WTC11 (cell line): ENCODE data around the gene DUSP9.
"Not testable (repeated sequence)": the region's sequence is repeated elsewhere in the genome, so short reads cannot be mapped to it uniquely, and the experiment has no call there.

Experiments used
- CTCF ChIP-seq: fragments of 200-600 bp; IDR thresholded peaks from 2 replicates; pipeline ENCODE4 v1.8.0; 2022; ENCODE audit warnings: antibody characterized with exemption
- ETV6 ChIP-seq: sonication (generic); formaldehyde crosslinking; IDR thresholded peaks from 2 replicates; pipeline ENCODE4 v1.8.1; 2022; ENCODE audit warnings: mild to moderate bottlenecking, missing genetic modification reagents
- GTF2I ChIP-seq: fragments of 250-450 bp; sonication (Bioruptor Pico); conservative IDR thresholded peaks from 2 replicates; pipeline ENCODE4 v1.4.0; 2021; ENCODE audit warnings: mild to moderate bottlenecking
- IRF2 ChIP-seq: sonication (generic); formaldehyde crosslinking; IDR thresholded peaks from 2 replicates; pipeline ENCODE4 v1.8.0; 2022; ENCODE audit warnings: low read depth, missing genetic modification reagents, borderline replicate concordance
- KAT7 ChIP-seq: sonication (generic); formaldehyde crosslinking; IDR thresholded peaks from 2 replicates; pipeline ENCODE4 v1.8.1; 2023; ENCODE audit warnings: missing genetic modification reagents, mild to moderate bottlenecking, borderline replicate concordance
- NFE2L1 ChIP-seq: sonication (generic); formaldehyde crosslinking; IDR thresholded peaks from 2 replicates; pipeline ENCODE4 v1.8.1; 2023; ENCODE audit warnings: missing genetic modification reagents
- SMAD3 ChIP-seq: sonication (generic); formaldehyde crosslinking; IDR thresholded peaks from 2 replicates; pipeline ENCODE4 v1.8.0; 2022; ENCODE audit warnings: missing genetic modification reagents, mild to moderate bottlenecking, borderline replicate concordance
- TP53 ChIP-seq: sonication (generic); formaldehyde crosslinking; IDR thresholded peaks from 2 replicates; pipeline ENCODE4 v1.8.1; 2023; ENCODE audit warnings: mild to moderate bottlenecking, missing genetic modification reagents
- TF ChIP-seq, protein P1 (sequence below): sonication (generic); formaldehyde crosslinking; conservative IDR thresholded peaks from 2 replicates; pipeline ENCODE4 v1.8.1; 2023; ENCODE audit warnings: mild to moderate bottlenecking, low read depth, missing genetic modification reagents, moderate library complexity
- TF ChIP-seq, protein P2 (sequence below): sonication (generic); formaldehyde crosslinking; IDR thresholded peaks from 2 replicates; pipeline ENCODE4 v1.8.1; 2023; ENCODE audit warnings: mild to moderate bottlenecking, missing genetic modification reagents, moderate library complexity

DNA sequence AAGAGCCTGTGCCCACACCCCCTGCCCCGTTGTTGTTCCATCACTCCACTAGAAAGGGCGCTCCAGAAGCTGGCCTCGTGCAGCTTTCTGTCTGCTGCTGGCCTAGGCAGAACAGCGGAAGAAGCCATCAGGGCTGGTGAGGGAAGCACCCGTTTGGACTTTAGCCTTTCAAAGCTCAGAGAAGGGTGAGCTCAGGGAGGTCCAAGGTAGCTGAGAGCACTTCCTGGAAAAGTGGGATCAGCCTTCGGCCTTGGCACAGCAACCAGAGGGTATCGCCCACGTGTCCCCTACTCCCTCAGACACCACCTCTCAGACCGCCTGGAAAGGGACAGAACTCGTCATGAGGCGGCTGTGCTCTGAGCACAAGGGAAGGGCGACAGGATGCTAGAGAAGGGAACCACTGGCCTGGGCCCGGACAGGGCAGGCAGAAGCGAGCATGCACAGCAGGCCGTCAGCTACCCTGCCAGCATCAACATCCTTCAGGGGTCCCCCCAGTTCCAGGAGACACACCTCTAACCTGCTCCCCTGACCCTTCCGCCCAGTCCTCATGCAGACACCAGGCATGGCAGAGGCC is 52.3 kb downstream of the DUSP9 start:
- not testable (repeated sequence) for TF ChIP-seq TP53 (CRISPR knock-in tag); CTCF; GTF2I (CRISPR knock-in tag); KAT7 (CRISPR knock-in tag); NFE2L1; SMAD3 (CRISPR knock-in tag); IRF2; ETV6 (CRISPR knock-in tag)
- TF ChIP-seq, protein P1, sequence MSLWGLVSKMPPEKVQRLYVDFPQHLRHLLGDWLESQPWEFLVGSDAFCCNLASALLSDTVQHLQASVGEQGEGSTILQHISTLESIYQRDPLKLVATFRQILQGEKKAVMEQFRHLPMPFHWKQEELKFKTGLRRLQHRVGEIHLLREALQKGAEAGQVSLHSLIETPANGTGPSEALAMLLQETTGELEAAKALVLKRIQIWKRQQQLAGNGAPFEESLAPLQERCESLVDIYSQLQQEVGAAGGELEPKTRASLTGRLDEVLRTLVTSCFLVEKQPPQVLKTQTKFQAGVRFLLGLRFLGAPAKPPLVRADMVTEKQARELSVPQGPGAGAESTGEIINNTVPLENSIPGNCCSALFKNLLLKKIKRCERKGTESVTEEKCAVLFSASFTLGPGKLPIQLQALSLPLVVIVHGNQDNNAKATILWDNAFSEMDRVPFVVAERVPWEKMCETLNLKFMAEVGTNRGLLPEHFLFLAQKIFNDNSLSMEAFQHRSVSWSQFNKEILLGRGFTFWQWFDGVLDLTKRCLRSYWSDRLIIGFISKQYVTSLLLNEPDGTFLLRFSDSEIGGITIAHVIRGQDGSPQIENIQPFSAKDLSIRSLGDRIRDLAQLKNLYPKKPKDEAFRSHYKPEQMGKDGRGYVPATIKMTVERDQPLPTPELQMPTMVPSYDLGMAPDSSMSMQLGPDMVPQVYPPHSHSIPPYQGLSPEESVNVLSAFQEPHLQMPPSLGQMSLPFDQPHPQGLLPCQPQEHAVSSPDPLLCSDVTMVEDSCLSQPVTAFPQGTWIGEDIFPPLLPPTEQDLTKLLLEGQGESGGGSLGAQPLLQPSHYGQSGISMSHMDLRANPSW (CRISPR knock-in tag) = not testable (repeated sequence)
- TF ChIP-seq, protein P2, sequence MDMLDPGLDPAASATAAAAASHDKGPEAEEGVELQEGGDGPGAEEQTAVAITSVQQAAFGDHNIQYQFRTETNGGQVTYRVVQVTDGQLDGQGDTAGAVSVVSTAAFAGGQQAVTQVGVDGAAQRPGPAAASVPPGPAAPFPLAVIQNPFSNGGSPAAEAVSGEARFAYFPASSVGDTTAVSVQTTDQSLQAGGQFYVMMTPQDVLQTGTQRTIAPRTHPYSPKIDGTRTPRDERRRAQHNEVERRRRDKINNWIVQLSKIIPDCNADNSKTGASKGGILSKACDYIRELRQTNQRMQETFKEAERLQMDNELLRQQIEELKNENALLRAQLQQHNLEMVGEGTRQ (CRISPR knock-in tag) = not testable (repeated sequence)
